A549 (cell line): Measurements from ENCODE around the gene TTC27.

Experiments
- CTCF ChIP-seq: fragments of >200 bp; sonication (Bioruptor Twin); formaldehyde crosslinking; IDR thresholded peaks from 3 replicates; pipeline ENCODE4 v1.5.1; 2016
- JUN ChIP-seq, 2 experiments: fragments of >200 bp; sonication (Bioruptor Twin); formaldehyde crosslinking; IDR thresholded peaks; 2 replicates in 1 of 2; 3 replicates in 1 of 2; pipeline ENCODE4 v1.6.1; 2016 to 2017
- KDM1A ChIP-seq: fragments of 200-600 bp; sonication (generic); IDR thresholded peaks from 2 replicates; pipeline ENCODE4 v1.6.1; 2016; ENCODE audit warnings: low read depth, mild to moderate bottlenecking
- POLR2A ChIP-seq: IDR thresholded peaks from 2 replicates; pipeline ENCODE4 v1.6.1; 2012; ENCODE audit warnings: mild to moderate bottlenecking, low read length
- RAD21 ChIP-seq, 2 experiments: fragments of >200 bp in 1 of 2; sonication (Bioruptor Twin) in 1 of 2; formaldehyde crosslinking in 1 of 2; IDR thresholded peaks in 1 of 2; conservative IDR thresholded peaks in 1 of 2; 2 replicates in 1 of 2; 3 replicates in 1 of 2; pipeline ENCODE4 v1.6.1; 2012 to 2018; ENCODE audit warnings: inconsistent platforms in 1 of 2
- RCOR1 ChIP-seq: fragments of 150-350 bp; IDR thresholded peaks from 2 replicates; pipeline ENCODE4 v1.6.1; 2014; ENCODE audit warnings: antibody characterized with exemption, low read length, low read depth
- RFX5 ChIP-seq: fragments of 450-650 bp; IDR thresholded peaks from 2 replicates; pipeline ENCODE4 v1.7.1; 2014; ENCODE audit warnings: antibody characterized with exemption, mild to moderate bottlenecking, moderate library complexity
- SMC3 ChIP-seq: fragments of >200 bp; sonication (Bioruptor Twin); formaldehyde crosslinking; IDR thresholded peaks from 3 replicates; pipeline ENCODE4 v1.6.1; 2018; ENCODE audit warnings: inconsistent platforms
- TP53 ChIP-seq: fragments of 250-450 bp; sonication (Bioruptor Pico); IDR thresholded peaks from 2 replicates; pipeline ENCODE4 v1.5.0; 2021; ENCODE audit warnings: mild to moderate bottlenecking, moderate library complexity
- USF2 ChIP-seq: fragments of 450-650 bp; IDR thresholded peaks from 2 replicates; pipeline ENCODE4 v1.6.1; 2014; ENCODE audit warnings: antibody characterized with exemption
- ZC3H11A ChIP-seq: fragments of 450-650 bp; IDR thresholded peaks from 2 replicates; pipeline ENCODE4 v1.6.1; 2014; ENCODE audit warnings: antibody characterized with exemption, mild to moderate bottlenecking
- ZSCAN20 ChIP-seq: fragments of 250-450 bp; sonication (Bioruptor Pico); IDR thresholded peaks from 2 replicates; pipeline ENCODE4 v1.8.0; 2022; ENCODE audit warnings: mild to moderate bottlenecking, moderate library complexity

GRCh38 chr2:32691678-32692077 lies 63.8 kb downstream of the TTC27 start:
- TF ChIP-seq RCOR1 (no peak), POLR2A (no peak), RAD21 (conservative IDR thresholded peaks at IDR 0.05 in 1 of 2, IDR thresholded peaks at IDR 0.05 in 1 of 2) (no peak), CTCF (no peak), ZC3H11A (no peak), USF2 (no peak), ZSCAN20 (CRISPR knock-in tag) (no peak), SMC3 (no peak), TP53 (CRISPR knock-in tag) (no peak), KDM1A (no peak), RFX5 (no peak), JUN (IDR thresholded peaks at IDR 0.05) (no peak)
